ENCODE measurements around the gene PAK3.

GRCh38 chrX:111259559-111259958 is 163.6 kb downstream of the PAK3 start:
- TF ChIP-seq POLR2A (IDR thresholded peaks at IDR 0.05) (no peak), CTCF (IDR thresholded peaks at IDR 0.05) (no peak)

All from thyroid gland (tissue), 4 donors.